GM12878 (cell line): ENCODE data around the gene EPHA2.

Experiments used
- JUNB ChIP-seq: IDR thresholded peaks from 2 replicates; pipeline ENCODE4 v1.6.1; 2016; ENCODE audit warnings: antibody characterized with exemption, mild to moderate bottlenecking
- TF ChIP-seq, protein P1 (sequence below), 3 experiments: IDR thresholded peaks in 2 of 3; conservative IDR thresholded peaks in 1 of 3; 2 replicates each; pipeline ENCODE4 v1.5.1; 2011; ENCODE audit warnings: low read depth in 3 of 3, low read length in 3 of 3, mild to moderate bottlenecking in 3 of 3, control low read depth in 2 of 3, moderate library complexity in 2 of 3, inconsistent platforms in 1 of 3, mixed read lengths in 1 of 3; ENCODE audit not compliant: control insufficient read depth in 2 of 3, insufficient read depth in 1 of 3; ENCODE audit errors: extremely low read depth in 1 of 3

- TF ChIP-seq, protein P1, sequence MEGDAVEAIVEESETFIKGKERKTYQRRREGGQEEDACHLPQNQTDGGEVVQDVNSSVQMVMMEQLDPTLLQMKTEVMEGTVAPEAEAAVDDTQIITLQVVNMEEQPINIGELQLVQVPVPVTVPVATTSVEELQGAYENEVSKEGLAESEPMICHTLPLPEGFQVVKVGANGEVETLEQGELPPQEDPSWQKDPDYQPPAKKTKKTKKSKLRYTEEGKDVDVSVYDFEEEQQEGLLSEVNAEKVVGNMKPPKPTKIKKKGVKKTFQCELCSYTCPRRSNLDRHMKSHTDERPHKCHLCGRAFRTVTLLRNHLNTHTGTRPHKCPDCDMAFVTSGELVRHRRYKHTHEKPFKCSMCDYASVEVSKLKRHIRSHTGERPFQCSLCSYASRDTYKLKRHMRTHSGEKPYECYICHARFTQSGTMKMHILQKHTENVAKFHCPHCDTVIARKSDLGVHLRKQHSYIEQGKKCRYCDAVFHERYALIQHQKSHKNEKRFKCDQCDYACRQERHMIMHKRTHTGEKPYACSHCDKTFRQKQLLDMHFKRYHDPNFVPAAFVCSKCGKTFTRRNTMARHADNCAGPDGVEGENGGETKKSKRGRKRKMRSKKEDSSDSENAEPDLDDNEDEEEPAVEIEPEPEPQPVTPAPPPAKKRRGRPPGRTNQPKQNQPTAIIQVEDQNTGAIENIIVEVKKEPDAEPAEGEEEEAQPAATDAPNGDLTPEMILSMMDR (IDR thresholded peaks at IDR 0.05 in 2 of 3, conservative IDR thresholded peaks at IDR 0.05 in 1 of 3; ENCODE audit: control insufficient read depth in 2 of 3, extremely low read depth in 1 of 3, insufficient read depth in 1 of 3, low read depth in 3 of 3, low read length in 3 of 3) = no peak
- TF ChIP-seq JUNB = no peak
These were observed 8.5 kb downstream of the EPHA2 start for GRCh38 chr1:16147156-16147926.
